Heart left ventricle (tissue), 16 donors: ENCODE data around the gene BICD2. TPM values are rescaled to one million over a fixed set of nuclear protein-coding genes. Genes with fewer than 3 reads are reported as not detected.
A peak's percentile ranks its signal among the peaks of the same experiment; 100 is the strongest.

Source experiments
- ATAC-seq, 4 donors: fragments of 200-7000 bp; cut with Tn5 transposase; one replicate each; pipeline ENCODE4 v1.9.1; 2020 to 2022; ENCODE audit warnings: moderate library complexity in 4 of 4, mild to moderate bottlenecking in 3 of 4, moderate number of reproducible peaks in 1 of 4
- DNase-seq, 5 donors: peaks; one replicate each; pipeline ENCODE4 v3.0.0-alpha.2; 2020
- H3K27ac ChIP-seq, 12 donors: fragments of 200-600 bp; sonication (generic) in 4 of 12; one replicate each; pipeline versions ENCODE4 v1.5.0 to v1.8.0; 2016 to 2022; ENCODE audit warnings: mild to moderate bottlenecking in 2 of 12
- H3K27me3 ChIP-seq, 9 donors: fragments of 200-600 bp; sonication (generic) in 2 of 9; one replicate each; pipeline versions ENCODE4 v1.5.1 to v1.8.0; 2016 to 2022; ENCODE audit warnings: mild to moderate bottlenecking in 3 of 9
- H3K36me3 ChIP-seq, 9 donors: fragments of 200-600 bp; sonication (generic) in 2 of 9; one replicate each; pipeline versions ENCODE4 v1.5.0 to v1.8.0; 2018 to 2022; ENCODE audit warnings: mild to moderate bottlenecking in 2 of 9
- H3K4me1 ChIP-seq, 12 donors: fragments of 200-600 bp; sonication (generic) in 4 of 12; one replicate each; pipeline versions ENCODE4 v1.5.0 to v1.8.0; 2016 to 2022; ENCODE audit warnings: mild to moderate bottlenecking in 3 of 12
- H3K4me3 ChIP-seq, 12 donors: fragments of 200-600 bp; sonication (generic) in 4 of 12; one replicate each; pipeline versions ENCODE4 v1.5.0 to v1.8.0; 2017 to 2022; ENCODE audit warnings: mild to moderate bottlenecking in 9 of 12, moderate library complexity in 4 of 12
- H3K9me3 ChIP-seq, 12 donors: fragments of 200-600 bp; sonication (generic) in 4 of 12; one replicate each; pipeline versions ENCODE4 v1.5.0 to v1.8.0; 2016 to 2022; ENCODE audit warnings: mild to moderate bottlenecking in 1 of 12
- CTCF ChIP-seq, 12 donors: fragments of 200-600 bp; sonication (generic) in 4 of 12; IDR thresholded peaks; one replicate each; pipeline versions ENCODE4 v1.5.0 to v1.8.0; 2018 to 2022; ENCODE audit warnings: antibody characterized with exemption in 12 of 12, mild to moderate bottlenecking in 5 of 12
- POLR2A ChIP-seq, 2 donors: fragments of 450-650 bp; IDR thresholded peaks; one replicate each; pipeline ENCODE4 v1.6.1; 2017; ENCODE audit warnings: antibody characterized with exemption in 2 of 2, mild to moderate bottlenecking in 2 of 2, moderate library complexity in 2 of 2
- WGBS, 4 donors: extraction: QIAGEN DNeasy Blood & Tissue Kit in 2 of 4; methylation state at CpG; one replicate each; pipeline versions ENCODE4 v1.1.5 to v1.1.7; 2013 to 2018; 5-methylcytosine and 5-hydroxymethylcytosine counted together
- intact Hi-C, 10 donors: fragments of 100-400 bp; cut with DNase I; formaldehyde crosslinking; loops; one replicate each; pipeline versions ENCODE4 v1.11.1 to v1.14.2; 2022
- polyA plus RNA-seq, 2 donors: library from polyadenylated mRNA; stranded (reverse); fragments of 200-250 nt; gene quantifications; one replicate each; pipeline ENCODE4 v1.2.3, GENCODE V29; 2013
- total RNA-seq, 9 donors: library from RNA; depleted of rRNA in 2 of 9; stranded (reverse); fragments of >200 nt in 2 of 9; fragmentation: NEBNext Ultra II Directional in 3 of 9; extraction: Animal tissue kit (Norgen Biotek cat#: 25700) in 3 of 9; gene quantifications; one replicate each; pipeline versions ENCODE4 v1.1.0 to v1.2.4, GENCODE V29; 2016 to 2023
- donor health status: ischemic (EF 13 %, LVEDD 7.1; RV severe dilation, severe dysfunction).
- donor health status: healthy with polysubstance abuse.
- donor health status: DM: no; HTN: yes; CAD: no.
- donor health status: DM: no; HTN: no; CAD: no.
- donor health status: ischemic (EF 25% LVEDD 6.9; RV normal size, moderate dysfunction).
- donor health status: ischemic (EF 25% LVEDD 5.7; RV mildly dilated, moderate dysfunction).
- donor health status: healthy.
- donor health status: DM: yes; HTN: yes; CAD: no.
- donor health status: ischemic (EF 35%, LVEDD 5.7; RV mildly dilated, moderate dysfunction).
- donor health status: nonischemic (EF 11% LVEDD 7.7; RV severe dilation, severe dysfunction).
- donor health status: DM: yes; HTN: yes; CAD: no.
- donor health status: PGD.
- donor health status: ischemic (EF 29% LVEDD 5.4; RV normal size, mild dysfunction).
- donor health status: nonischemic (EF 23%, LVEDD 6.1; RV moderate dilation, normal function).

BICD2 gene
- total and polyA plus RNA-seq, 11 donors = 17.6 to 56.7 (median 35.9) TPM

- intact Hi-C loops = loop anchor here in 5 of 10 donors (2.0 to 10.0 kb wide), 5 partner anchors 21 to 443 kb away; partner anchors contain the start of genes CENPP (in 1 of the 5), IPPK (in 1 of the 5) and NOL8 (in 1 of the 5)
These were observed 2.7 kb upstream of the BICD2 start for GRCh38 chr9:92767066-92768054.

GRCh38 chr9:92764988-92765936, 629 bp upstream of the BICD2 start:
- peak; percentile 95 to 98 (median 98) for ATAC-seq
- WGBS, 4 donors = 1 to 2% (median 1%) methylated on average over 29 to 75 of the region's 75 CpGs
- peaks cover 13 to 68% (median 50%) of the 10 kb centered on the region in 12 donors for H3K4me1 ChIP-seq

More at GRCh38 chr9:92767066-92768054, 2.7 kb upstream of the BICD2 start:
- Histone ChIP-seq H3K27ac (peak overlapping the region in 2 of 12 donors; percentile 11 to 100), H3K36me3 (peaks cover 0 to 2% (median 0%) of the 10 kb centered on the region in 9 donors), H3K4me1 (peaks cover 5 to 54% (median 39%) of the 10 kb centered on the region in 12 donors), H3K9me3 (no peaks in the 10 kb centered on the region), H3K4me3 (no peak overlapping the region), H3K27me3 (no peaks in the 10 kb centered on the region)
- no peak for DNase-seq
- no peak for TF ChIP-seq CTCF (IDR thresholded peaks at IDR 0.05)
- TF ChIP-seq POLR2A (IDR thresholded peaks at IDR 0.05) = no peak
- no peak for ATAC-seq
- WGBS, 4 donors = 82 to 93% (median 89%) methylated on average over 9 of the region's 9 CpGs

More at GRCh38 chr9:92764988-92765936, 629 bp upstream of the BICD2 start:
- Histone ChIP-seq H3K9me3 (no peaks in the 10 kb centered on the region), H3K4me3 (peak overlapping the region; percentile 42 to 100 (median 98)), H3K27me3 (no peaks in the 10 kb centered on the region), H3K36me3 (peaks cover 0 to 2% (median 0%) of the 10 kb centered on the region in 9 donors), H3K27ac (peak overlapping the region; percentile 97 to 100 (median 100))
- TF ChIP-seq POLR2A (IDR thresholded peaks at IDR 0.05) (peak; percentile 13 to 88), CTCF (IDR thresholded peaks at IDR 0.05) (peak; percentile 90 to 100 (median 98))
- DNase-seq = peak; percentile 99
- intact Hi-C loops = loop anchor here in 9 of 10 donors (1.0 to 10.0 kb wide), 8 partner anchors 25 to 440 kb away; partner anchors contain the start of genes IPPK (in 6 of the 9), CENPP (in 1 of the 9) and NOL8 (in 1 of the 9)
